Cortex of kidney (tissue), 1 donor: ENCODE measurements around the gene LRRTM2.
"Not testable (repeated sequence)": the region's sequence is repeated elsewhere in the genome, so short reads cannot be mapped to it uniquely, and the experiment has no call there.

Experiments
- DNase-seq: peaks from one replicate; lab custom pipeline; 2025; lab: John Stamatoyannopoulos, UW

The LRRTM2 gene

DNA sequence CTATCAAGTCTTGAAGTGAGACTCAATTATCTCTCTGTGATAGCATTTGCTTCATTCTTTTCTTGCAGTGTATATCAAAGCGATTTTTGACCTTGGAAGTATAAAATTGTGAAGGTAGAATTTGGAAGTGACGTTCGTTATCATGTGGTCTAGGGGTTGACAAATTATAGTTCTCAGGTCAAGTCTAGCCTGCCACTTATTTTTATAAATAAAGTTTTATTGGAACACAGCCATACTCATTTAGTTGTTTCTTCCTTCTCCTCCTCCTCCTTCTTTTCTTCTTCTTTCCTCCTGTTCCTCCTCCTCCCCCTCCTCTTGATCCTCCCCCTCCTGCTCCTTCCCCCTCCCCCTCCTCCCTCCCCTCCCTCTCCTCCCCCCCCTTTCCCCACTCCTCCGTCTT is 38.0 kb downstream of the LRRTM2 start:
- no peak for DNase-seq

DNA sequence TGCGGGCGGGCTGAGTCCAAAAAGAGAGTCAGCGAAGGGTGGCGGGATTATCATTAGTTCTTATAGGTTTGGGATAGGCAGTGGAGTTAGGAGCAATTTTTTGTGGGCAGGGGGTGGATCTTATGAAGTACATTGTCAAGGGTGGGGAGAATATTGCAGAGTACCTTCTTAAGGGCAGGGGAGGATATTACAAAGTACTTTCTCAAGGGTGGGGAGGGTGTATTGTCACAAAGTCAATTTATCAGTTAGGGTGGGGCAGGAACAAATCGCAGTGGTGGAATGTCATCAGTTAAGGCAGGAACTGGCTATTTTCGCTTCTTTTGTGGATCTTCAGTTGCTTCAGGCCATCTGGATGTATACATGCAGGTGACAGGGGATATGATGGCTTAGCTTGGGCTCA is 40.3 kb downstream of the LRRTM2 start:
- DNase-seq: not testable (repeated sequence)

DNA sequence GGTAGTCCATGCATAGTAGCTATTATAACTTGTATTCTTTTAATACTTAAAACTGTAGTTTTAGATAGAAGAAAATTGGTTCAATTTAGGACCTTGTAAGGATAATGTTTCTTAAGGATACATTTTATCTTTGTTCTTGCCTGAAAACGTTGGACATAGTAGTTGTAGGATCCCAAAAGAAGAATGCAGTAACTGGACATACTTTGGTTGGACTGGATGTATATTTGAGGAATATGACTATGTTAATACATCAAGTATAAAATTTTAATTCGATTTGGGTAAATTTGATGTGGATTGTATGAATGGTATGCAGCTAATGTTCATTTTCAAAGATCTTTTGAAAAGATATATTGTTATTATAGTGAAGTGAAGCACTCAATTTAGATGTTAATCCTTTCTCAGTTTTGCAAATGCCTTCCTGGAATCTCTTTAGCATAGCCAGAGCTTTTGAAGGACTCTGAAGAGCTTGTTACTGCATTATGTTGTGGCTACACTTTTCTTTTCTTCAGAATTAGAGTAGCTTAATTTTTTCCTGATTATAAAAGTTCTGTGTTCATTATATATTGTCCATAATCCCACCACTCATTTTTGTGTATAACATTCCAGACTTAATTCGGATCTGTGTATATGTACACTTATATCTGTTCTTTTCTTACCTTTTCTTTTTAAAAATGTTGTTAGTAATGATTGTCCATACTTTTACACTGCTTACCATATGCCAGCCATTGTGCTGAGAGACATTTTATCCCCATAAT is 41.2 kb downstream of the LRRTM2 start:
- DNase-seq: no peak

DNA sequence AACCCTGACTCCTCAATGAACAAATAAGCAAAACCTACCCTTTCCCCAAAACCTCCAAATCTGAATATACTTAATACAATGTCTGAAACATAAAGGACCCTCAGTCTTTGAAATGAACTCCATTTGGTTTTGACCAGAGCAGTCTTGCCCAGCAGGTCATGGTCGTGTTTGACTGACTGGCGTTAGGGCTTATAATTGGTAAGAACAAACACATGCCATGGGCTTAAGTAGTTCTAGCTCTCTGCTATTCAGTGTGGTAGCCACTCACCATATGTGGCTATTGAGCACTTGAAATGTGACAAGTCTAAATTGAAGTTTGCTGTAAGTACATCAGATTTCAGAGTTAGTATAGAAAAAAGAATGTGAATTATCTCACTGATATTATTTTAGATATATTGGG is 42.1 kb downstream of the LRRTM2 start:
- no peak for DNase-seq

- no peak for DNase-seq
Observed at GRCh38 chr5:138832218-138832617, 42.9 kb downstream of the LRRTM2 start.

DNA sequence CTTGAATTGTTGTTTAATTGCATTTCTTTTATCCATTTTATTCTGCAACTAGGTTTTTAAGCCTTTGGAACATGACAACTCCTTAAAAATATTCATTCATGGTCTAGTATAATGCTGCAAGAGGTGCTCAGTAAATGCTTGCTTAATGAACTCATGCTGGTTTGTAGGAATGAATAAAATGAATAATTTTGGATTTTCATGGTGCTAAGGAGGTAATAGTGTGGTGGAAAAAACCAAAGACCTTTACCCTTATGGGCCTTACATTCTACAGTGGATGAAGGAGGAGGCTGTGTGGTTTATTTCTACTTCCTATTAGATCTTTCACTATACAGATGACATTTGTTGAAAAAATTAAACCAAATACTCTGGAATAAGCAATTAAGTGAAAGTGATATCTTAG is 43.4 kb downstream of the LRRTM2 start:
- DNase-seq: no peak

DNA sequence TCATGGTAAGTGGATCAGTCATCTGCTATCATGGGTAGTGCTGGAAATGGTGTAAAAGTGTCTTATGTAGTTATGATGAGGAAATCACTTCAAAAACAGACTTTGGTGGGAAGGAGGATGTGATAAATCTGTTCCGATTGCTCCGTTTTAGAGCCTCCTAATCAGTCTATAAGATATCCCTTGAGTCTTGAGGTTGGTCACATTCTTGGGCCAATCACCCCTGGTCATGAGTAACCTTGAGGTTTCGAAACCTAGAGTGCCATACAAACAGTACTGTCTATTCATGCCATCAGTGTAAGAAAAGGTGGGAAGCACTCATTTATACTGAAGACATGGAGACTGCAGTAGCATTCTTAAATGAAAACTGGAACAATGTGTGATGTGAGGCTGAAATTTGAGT is 45.8 kb downstream of the LRRTM2 start:
- no peak for DNase-seq

- DNase-seq: no peak
Observed at GRCh38 chr5:138828556-138828955, 46.6 kb downstream of the LRRTM2 start.

DNA sequence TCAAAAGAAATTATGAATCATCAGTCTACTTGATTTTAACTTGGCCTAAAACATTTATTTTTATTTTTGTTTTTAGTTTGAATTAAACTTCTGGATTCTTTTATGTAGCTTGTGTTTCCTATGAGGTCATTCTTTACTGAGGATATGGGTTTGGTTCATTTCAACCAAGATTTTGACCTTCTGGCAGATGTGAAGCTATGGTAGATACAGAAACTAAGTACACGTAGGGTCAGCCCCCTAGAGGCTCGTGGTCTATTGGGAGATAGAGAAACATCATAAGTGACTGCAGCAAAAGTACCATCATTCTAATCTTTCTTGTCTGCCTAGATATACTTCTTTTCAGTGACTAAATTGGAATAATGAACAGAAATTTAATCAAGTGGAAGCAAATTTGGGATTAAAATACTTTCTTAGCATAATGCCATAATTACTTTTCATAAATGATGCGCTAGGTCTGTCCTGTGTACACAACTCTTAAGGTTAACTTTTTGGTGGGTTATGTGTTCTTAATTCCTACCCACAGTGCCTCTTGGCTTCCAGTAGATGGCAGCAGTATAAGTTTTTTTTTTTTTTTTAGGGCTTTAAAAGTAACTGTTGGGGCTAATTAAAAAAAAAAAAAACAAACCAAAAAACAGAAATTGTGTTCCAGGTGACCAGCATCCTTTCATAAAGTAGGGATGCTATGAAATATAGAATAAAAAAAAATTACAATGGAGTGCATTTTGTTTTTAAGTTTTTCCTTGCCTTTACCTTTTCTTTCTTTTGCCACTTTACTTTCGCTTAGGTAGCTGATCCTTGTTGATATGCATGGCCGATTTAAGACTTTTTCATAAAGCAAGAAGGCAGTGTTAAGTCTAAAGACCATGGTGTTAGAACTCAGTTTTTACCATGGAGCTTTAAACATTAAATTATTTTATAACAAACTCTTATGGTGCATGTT is 49.9 kb downstream of the LRRTM2 start:
- DNase-seq: no peak

DNA sequence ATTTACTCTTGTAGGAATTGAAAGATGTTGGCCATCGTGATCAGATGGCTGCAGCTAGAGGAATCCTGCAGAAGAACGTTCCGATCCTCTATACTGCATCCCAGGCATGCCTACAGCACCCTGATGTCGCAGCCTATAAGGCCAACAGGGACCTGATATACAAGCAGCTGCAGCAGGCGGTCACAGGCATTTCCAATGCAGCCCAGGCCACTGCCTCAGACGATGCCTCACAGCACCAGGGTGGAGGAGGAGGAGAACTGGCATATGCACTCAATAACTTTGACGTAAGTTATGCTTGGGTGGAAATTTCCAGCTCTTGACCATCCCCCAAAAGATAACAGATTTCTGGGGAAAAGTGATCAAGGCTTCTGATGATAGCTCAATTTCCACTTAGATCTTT is 50.6 kb downstream of the LRRTM2 start:
- DNase-seq: no peak

DNA sequence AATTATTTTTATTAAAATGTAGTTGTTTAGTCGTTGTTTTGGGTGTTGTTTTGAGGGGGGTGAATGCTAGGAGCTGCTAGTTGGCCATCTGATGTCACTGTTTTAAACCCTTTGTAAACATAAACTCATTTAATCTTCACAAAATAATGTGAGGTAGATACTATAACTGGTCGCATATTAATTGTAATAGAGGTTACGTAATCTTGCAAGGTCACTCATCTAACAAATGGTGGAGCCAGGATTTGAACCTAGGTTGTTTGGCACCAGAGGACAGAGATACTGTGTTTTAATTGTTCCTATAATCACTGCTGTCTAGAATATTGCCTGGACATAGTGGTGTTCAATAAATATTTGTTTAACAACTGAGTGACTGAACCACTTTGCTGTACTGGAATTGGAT is 54.4 kb downstream of the LRRTM2 start:
- no peak for DNase-seq

- DNase-seq: no peak
Observed at GRCh38 chr5:138819081-138819480, 56.1 kb downstream of the LRRTM2 start.
